Retinal pigment epithelial cell (primary cell): ENCODE measurements around the gene COPE.
"Not testable (repeated sequence)": the region's sequence is repeated elsewhere in the genome, so short reads cannot be mapped to it uniquely, and the experiment has no call there.

Experiments
- DNase-seq: peaks from one replicate; pipeline ENCODE4 v3.0.0-alpha.2; 2010; ENCODE audit warnings: low read depth
- H3K4me3 ChIP-seq: 2 replicates; pipeline ENCODE4 v1.5.1; 2011; ENCODE audit warnings: mild to moderate bottlenecking, low read length, control low read depth, moderate library complexity
- CTCF ChIP-seq: conservative IDR thresholded peaks from 2 replicates; pipeline ENCODE4 v1.5.1; 2011; ENCODE audit warnings: low read depth, low read length, control low read depth, inconsistent platforms

Gene COPE

DNA sequence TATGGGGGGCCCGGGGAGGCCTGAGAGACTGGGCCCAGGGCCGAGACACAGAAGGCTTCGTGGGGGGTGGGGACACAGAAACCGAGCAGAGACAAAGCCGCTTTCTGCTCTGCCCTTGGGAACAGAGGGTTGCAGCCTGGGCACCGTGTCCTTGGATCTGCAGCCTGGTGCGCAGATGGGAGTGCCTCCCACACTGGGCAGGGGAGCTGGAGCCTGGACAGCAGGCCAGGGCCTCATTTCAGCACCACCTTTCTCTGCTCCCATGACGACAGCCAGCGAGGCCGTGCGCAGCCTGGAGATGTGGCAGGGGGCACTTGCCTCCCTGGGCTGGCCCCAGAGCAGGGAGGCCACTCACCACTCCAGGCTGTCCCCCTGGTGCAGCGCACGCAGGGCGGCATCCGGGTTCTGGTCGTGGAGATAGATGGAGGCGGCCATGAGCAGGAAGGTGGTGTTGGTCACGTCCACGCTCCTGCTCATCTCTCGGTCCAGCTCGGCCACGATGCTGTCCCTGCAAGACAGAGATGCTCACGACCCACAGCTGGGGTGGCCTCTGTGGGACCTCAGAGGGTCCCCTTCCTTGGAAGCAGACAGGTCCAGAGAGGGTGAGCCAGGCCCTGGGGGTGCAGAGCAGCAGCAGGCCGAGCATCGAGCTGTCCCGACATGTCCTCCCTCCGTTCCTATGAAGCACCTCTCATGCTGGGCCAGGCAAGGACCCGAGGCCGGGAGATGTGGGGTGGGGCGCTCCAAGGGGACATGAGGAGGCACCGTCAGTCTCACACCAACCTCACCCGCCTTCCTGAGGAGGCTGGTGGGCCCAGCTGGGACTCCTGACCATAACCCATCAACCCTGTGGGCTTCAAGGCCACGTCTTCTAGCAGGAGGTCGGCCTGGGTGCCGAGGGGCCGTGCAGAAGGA is 12.3 kb downstream of the COPE start:
- no peak overlapping the region for H3K4me3 ChIP-seq
- no peak for DNase-seq
- TF ChIP-seq CTCF, result no peak

DNA sequence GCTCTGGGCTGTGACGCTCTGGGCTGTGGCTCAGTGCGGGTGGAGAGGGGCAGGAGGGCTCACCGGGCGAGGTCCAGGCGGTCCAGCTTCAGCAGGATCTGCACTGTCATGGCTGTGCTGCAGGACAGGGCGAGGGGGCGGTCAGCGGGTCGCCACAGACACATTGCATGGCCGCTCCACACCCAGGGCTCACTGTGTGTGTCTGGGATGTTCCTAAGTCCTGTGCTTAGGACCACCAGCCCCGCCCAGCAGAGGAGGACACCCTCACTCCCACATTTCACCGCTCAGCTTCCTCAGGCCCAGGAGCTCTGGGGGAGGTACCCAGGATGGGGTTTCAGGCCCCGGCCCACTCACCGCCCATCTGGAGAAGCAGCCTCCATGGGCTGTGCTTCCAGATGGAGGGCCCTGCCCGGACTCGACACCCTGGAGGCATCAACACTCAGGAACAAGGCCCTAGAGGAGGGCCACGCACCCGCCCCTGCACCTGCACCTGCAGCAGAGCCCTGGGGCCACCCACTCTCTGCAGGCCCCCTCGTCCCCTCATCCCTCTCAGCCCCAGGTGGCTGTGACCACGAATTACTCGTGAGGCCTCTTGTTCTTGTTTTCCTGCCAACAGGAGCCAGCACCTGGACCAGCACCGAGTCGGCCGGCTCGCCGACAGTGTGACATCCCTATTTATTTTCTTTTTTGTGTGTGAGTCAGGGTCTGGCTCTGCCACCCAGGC is 13.5 kb downstream of the COPE start:
- no peak overlapping the region for H3K4me3 ChIP-seq
- no peak for TF ChIP-seq CTCF
- DNase-seq, result no peak

GRCh38 chr19:18905058-18905456 is 14.1 kb downstream of the COPE start:
- no peak for TF ChIP-seq CTCF
- H3K4me3 ChIP-seq, result no peak overlapping the region

GRCh38 chr19:18904334-18905057 is 14.7 kb downstream of the COPE start:
- DNase-seq, result no peak
- TF ChIP-seq CTCF, result no peak

More at GRCh38 chr19:18905058-18905456, 14.1 kb downstream of the COPE start:
- no peak for DNase-seq

GRCh38 chr19:18903156-18904037 is 15.8 kb downstream of the COPE start:
- no peak overlapping the region for H3K4me3 ChIP-seq
- TF ChIP-seq CTCF, result no peak
- no peak for DNase-seq

More at GRCh38 chr19:18904334-18905057, 14.7 kb downstream of the COPE start:
- no peak overlapping the region for H3K4me3 ChIP-seq

GRCh38 chr19:18902519-18902918 is 16.7 kb downstream of the COPE start:
- not testable (repeated sequence) for DNase-seq, H3K4me3 ChIP-seq
